SU-DHL-6 (cell line): ENCODE results near the gene C11orf65.

Experiments
- CTCF ChIP-seq: fragments of 200-600 bp; sonication (generic); IDR thresholded peaks from one replicate; pipeline ENCODE4 v1.5.1; 2017; ENCODE audit warnings: antibody characterized with exemption, mild to moderate bottlenecking, low read length, moderate library complexity; ENCODE audit not compliant: insufficient read depth, poor library complexity, severe bottlenecking
- EZH2phosphoT487 ChIP-seq: fragments of 200-600 bp; sonication (generic), shearing (Covaris generic); conservative IDR thresholded peaks from 2 replicates; pipeline ENCODE4 v1.6.1; 2018; ENCODE audit warnings: mild to moderate bottlenecking, antibody characterized with exemption, low read length, moderate library complexity, mixed read lengths

- TF ChIP-seq CTCF (no peak), EZH2phosphoT487 (no peak)
Measured at GRCh38 chr11:108498816-108499408, 31.6 kb upstream of the C11orf65 start.
